ENCODE measurements around the gene DIO3.

DIO3 gene

GRCh38 chr14:101584055-101584859 lies 23.0 kb downstream of the DIO3 start:
- DNase-seq = no peak

- no peak for DNase-seq
These were observed 23.9 kb downstream of the DIO3 start for GRCh38 chr14:101585211-101585610.

GRCh38 chr14:101586531-101587430 lies 25.5 kb downstream of the DIO3 start:
- no peak for DNase-seq

- DNase-seq = no peak
These were observed 26.2 kb downstream of the DIO3 start for GRCh38 chr14:101587441-101587911.

- no peak for DNase-seq
These were observed 27.1 kb downstream of the DIO3 start for GRCh38 chr14:101588286-101588975.

- DNase-seq = no peak
These were observed 27.7 kb downstream of the DIO3 start for GRCh38 chr14:101588990-101589389.

- DNase-seq = no peak
These were observed 28.3 kb downstream of the DIO3 start for GRCh38 chr14:101589486-101590015.

- DNase-seq = no peak
These were observed 28.8 kb downstream of the DIO3 start for GRCh38 chr14:101590062-101590461.

GRCh38 chr14:101590616-101591015 lies 29.3 kb downstream of the DIO3 start:
- DNase-seq = no peak

- DNase-seq = no peak
These were observed 29.8 kb downstream of the DIO3 start for GRCh38 chr14:101591121-101591520.

- no peak for DNase-seq
These were observed 30.3 kb downstream of the DIO3 start for GRCh38 chr14:101591582-101591981.

- DNase-seq = no peak
These were observed 32.3 kb downstream of the DIO3 start for GRCh38 chr14:101593411-101594238.

- no peak for DNase-seq
These were observed 33.3 kb downstream of the DIO3 start for GRCh38 chr14:101594511-101595148.

- no peak for DNase-seq
These were observed 34.1 kb downstream of the DIO3 start for GRCh38 chr14:101595349-101595748.

GRCh38 chr14:101595887-101596721 lies 34.8 kb downstream of the DIO3 start:
- DNase-seq = no peak

GRCh38 chr14:101596742-101597141 lies 35.4 kb downstream of the DIO3 start:
- DNase-seq = no peak

GRCh38 chr14:101598159-101598558 lies 36.9 kb downstream of the DIO3 start:
- DNase-seq = no peak

GRCh38 chr14:101598571-101599233 lies 37.4 kb downstream of the DIO3 start:
- DNase-seq = no peak

- no peak for DNase-seq
These were observed 38.1 kb downstream of the DIO3 start for GRCh38 chr14:101599234-101599885.

Measured in SHP77 (cell line).